Stimulated activated CD4-positive, alpha-beta T cell treated with anti-CD3 and anti-CD28 coated beads, TNF-alpha, amount 100 ng/mL, for 4 hours (primary cell): ENCODE measurements around the gene ACSF2.
"Not testable (repeated sequence)": the region's sequence is repeated elsewhere in the genome, so short reads cannot be mapped to it uniquely, and the experiment has no call there.

Experiments
- DNase-seq, 3 experiments: peaks; one replicate each; pipeline ENCODE4 v3.0.0-alpha.2; 2020; ENCODE audit warnings: low read depth in 3 of 3

Gene ACSF2

GRCh38 chr17:50412188-50412732 is 13.8 kb upstream of the ACSF2 start:
- no peak for DNase-seq

DNA sequence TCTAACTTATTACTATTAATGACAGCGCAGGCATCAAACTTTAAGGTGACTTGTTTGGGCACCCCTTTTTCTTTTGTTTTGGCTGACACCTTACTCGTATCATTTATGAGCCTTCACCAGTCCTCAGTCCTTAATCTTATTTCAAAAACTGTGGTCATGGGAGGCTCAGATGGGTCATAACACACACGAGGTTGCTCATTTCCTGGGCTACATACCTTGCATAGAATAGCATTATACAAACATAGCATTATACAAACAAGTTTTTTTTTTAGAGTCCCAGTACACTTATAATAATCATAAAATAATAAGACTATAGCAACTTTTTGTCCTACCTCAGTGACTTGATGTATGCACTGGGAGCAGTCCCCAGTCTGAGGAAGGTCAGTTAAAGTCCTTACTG is 11.2 kb upstream of the ACSF2 start:
- no peak for DNase-seq

- not testable (repeated sequence) for DNase-seq
Measured at GRCh38 chr17:50419577-50419976, 6.4 kb upstream of the ACSF2 start.

DNA sequence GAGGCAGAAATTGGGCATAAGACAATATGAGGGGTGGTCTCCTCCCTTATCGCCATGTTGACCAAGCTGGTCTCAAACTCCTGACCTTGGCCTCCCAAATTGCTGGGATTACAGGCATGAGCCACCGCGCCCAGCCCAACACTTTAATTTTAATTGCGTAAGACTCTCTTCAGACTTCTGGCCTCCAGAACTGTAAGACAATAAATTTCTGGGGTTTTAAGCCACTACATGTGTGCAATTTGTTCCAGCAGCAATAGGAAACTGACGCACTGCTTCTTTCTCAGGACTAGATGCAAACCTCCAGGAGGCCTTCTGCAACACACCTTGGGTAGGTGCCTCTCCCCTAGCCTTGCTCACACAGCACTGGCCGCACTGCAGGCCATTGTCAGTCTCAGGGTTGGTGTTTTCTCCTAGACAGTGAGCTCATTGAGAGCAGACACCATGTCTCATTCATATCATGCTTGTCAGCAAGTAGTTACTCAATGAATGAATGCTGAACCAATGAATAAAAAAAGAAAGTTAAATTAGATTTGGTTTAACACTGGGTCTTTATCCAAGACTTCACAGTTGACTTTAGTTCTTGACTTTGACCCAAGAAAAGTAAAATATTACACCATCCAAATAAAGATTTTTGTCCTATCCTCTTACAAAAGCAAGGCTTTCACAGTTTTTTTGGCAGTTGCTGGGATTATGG is 5.5 kb upstream of the ACSF2 start:
- no peak for DNase-seq

DNA sequence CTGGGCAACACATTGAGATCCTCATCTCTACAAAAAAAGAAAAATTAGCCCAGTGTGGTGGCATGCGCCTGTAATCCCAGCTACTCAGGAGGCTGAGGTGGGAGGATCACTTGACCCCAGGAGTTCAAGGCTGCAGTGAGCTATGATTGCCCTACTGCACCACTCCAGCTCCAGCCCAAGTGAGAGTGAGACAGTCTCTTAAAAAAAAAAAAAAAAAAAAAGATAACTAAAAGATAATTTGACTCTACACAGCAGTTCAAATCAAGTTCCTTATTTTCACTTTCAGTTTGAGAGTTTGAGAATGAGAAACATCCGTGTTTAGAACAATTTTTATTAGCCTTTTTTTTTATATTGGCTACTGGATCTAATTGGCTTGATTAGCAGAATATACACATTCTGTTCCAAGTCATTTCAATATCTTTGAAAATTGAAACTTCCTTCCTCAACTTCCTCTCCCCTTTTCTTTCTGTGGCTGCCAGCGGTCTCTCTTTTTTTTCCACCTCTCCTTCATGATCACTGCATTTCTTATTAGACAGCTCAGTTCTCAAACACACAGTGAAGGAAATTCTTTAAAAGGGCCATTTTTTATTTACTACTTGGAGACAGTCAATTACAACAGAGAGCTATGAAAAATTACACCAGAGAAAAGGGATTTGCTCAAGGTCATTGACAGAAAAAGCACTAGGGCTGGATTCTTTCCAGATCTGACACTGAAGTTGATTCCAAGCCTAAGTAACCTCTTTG is 4.5 kb upstream of the ACSF2 start:
- DNase-seq: no peak

DNA sequence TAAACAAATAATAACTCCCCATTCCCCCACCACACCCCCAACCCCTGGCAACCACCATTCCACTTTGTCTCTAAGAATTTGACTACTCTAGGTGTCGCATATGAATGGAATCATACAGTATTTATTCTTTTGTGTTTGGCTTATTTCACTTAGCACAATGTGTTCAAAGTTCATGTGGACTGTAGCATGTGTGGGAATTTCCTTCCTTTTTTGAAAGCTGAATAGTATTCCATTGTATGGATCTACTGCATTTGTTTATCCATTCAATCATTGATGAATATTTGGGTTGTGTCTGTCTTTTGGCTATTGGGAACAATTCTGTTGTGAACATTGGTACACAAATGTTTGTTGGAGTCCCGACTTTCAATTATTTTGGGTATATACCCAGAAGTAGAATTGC is 3.3 kb upstream of the ACSF2 start:
- no peak for DNase-seq

- no peak for DNase-seq
Measured at GRCh38 chr17:50423553-50424159, 2.4 kb upstream of the ACSF2 start.

GRCh38 chr17:50424246-50424995 is 1.6 kb upstream of the ACSF2 start:
- DNase-seq: no peak

DNA sequence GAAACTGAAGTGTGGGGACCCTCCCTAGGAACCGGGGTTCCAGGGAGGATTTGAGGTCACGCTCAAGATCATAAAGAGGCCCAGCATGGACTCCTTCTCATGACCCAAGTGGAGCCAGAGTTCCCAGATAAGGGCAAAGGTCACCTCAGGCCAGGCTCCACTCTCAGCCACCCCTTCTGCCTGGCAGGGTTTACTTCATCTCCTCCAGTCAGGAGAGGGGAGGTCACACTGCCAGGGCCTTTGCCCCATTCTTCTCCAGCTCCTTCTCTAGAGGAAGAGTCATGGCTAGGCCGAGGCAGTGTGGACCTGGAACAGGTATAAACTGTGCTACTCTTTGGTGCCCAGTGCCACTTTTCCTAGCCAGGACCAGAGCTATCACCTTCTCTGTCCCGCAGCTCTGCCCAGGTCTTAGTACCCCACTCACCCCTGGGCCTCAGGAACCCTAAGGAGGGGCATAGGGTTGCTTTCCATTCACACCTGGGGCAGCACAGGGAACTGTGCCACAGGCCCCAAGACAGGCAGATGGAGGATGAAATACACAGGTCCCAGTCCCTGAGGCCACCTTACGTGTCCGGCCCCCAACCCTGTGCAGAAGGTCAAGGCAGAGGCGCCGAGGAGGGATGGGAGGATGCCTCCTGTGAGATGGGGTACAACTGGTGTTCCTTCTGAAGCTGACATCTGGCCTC is 879 bp upstream of the ACSF2 start:
- no peak for DNase-seq

DNA sequence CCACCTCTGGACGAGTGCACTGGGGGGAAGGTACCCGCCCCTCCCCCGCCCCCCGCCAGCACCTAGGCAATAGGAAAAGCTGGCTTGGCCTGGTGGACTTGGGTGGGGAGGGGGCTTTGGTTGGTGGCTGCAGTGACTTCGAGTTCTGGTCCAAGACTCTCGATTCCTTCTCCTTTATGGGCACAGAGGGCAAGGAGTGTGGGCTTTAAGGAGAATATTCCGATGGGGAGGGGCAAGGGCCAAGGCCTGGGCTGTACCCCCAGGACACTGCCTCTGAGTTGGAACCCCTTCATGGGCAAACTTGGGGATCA is 409 bp downstream of the ACSF2 start:
- no peak for DNase-seq

GRCh38 chr17:50426814-50427787 is 1.1 kb downstream of the ACSF2 start:
- no peak for DNase-seq

- not testable (repeated sequence) for DNase-seq
Measured at GRCh38 chr17:50428126-50428525, 2.1 kb downstream of the ACSF2 start.

- DNase-seq: no peak
Measured at GRCh38 chr17:50428831-50429424, 2.9 kb downstream of the ACSF2 start.

GRCh38 chr17:50429793-50430192 is 3.8 kb downstream of the ACSF2 start:
- no peak for DNase-seq

- DNase-seq: no peak
Measured at GRCh38 chr17:50430821-50431618, 5.0 kb downstream of the ACSF2 start.

GRCh38 chr17:50432125-50432762 is 6.2 kb downstream of the ACSF2 start:
- DNase-seq: no peak

DNA sequence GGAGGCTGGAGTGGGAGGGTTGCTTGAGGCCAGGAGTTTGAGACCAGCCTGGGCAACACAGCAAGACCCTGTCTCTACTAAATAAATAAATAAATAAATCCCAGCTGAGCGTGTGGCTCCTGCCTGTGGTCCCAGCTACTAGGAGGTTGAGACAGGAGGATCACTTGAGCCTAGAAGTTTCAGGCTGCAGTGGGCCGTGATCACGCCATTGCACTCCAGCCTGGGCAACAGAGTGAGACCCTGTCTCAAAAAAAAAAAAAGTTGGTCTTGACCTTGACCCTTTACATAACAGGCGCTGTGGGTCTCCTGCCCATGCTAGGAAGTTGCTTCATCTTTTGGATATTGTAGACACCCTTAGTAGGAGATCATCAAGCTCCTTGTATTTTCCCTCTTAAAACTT is 11.4 kb downstream of the ACSF2 start:
- no peak for DNase-seq

DNA sequence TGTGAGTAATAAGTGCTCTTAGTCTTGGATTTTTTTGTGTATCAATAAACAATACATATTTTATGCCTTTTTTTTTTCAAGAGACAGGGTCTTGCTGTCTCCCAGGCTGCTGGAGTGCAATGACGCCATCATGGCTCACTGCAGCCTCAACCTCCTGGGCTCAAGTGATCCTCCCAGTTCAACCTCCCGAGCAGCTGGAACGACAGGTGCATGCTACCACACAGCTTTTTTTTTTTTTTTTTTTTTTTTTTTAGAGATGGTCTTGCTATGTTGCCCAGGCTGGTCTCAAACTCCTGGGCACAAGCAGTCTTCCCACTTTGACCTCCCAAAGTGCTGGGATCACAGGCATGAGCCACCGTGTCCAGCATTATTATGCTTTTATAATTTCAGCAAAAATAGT is 13.0 kb downstream of the ACSF2 start:
- DNase-seq: no peak
